ENCODE data around the gene CHMP5.

Gene CHMP5

DNA sequence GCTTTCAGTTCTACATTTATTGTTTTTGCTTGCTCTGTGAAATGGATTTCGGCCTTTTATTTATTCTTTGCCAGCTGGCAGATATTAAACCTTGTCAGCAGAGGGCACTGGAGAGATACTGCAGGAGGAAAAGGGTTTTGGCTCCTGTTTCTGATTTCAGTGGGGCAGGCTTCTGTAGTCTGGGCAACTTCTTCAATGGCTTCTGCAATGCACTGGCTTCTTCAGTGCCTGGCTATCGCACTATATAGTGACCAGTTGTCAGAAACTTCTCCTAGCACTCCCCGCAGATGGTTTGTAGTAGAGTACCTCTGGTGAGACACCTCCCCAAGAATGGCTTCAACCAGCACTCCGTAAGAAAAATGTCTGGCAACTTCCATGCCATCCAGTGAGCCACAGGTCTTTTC is 22.2 kb downstream of the CHMP5 start:
- DNase-seq (ENCODE audit: low read depth), result peak; percentile 91
- H3K4me3 ChIP-seq (ENCODE audit: low read depth, low read length), result no peak overlapping the region
- no peak for TF ChIP-seq MYC (IDR thresholded peaks at IDR 0.05; ENCODE audit: low read depth, low read length)
- TF ChIP-seq CTCF (IDR thresholded peaks at IDR 0.05; ENCODE audit: low read depth, low read length), result peak; percentile 98
- no peak for TF ChIP-seq POLR2A (IDR thresholded peaks at IDR 0.05; ENCODE audit: extremely low read depth, insufficient read length)
- TF ChIP-seq, protein P1, sequence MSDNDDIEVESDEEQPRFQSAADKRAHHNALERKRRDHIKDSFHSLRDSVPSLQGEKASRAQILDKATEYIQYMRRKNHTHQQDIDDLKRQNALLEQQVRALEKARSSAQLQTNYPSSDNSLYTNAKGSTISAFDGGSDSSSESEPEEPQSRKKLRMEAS (IDR thresholded peaks at IDR 0.05; ENCODE audit: low read depth, low read length), result peak; percentile 56

DNA sequence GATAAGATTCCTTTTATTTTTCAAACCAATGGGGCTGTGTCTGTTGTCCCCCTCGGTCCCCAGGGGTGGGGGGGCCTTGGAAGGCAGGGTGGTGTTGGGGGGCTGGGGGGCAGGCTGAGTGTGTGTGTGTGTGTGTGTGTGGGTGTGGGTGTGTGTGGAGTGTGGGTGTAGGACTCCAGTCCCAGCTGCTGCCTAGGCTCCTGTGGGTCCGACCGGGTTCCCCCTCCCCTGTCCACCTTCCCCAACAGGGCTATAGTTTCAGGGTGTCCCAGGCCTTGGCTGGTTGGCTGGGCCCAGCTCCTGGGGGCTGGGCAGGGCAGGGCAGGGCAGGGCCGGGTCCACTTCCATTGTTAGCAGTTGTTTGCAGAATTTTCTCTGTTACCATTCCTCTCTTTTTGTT is 23.4 kb downstream of the CHMP5 start:
- TF ChIP-seq, protein P1 (IDR thresholded peaks at IDR 0.05; ENCODE audit: low read depth, low read length), result no peak
- TF ChIP-seq POLR2A (IDR thresholded peaks at IDR 0.05; ENCODE audit: extremely low read depth, insufficient read length) (no peak), CTCF (IDR thresholded peaks at IDR 0.05; ENCODE audit: low read depth, low read length) (no peak), MYC (IDR thresholded peaks at IDR 0.05; ENCODE audit: low read depth, low read length) (no peak)

DNA sequence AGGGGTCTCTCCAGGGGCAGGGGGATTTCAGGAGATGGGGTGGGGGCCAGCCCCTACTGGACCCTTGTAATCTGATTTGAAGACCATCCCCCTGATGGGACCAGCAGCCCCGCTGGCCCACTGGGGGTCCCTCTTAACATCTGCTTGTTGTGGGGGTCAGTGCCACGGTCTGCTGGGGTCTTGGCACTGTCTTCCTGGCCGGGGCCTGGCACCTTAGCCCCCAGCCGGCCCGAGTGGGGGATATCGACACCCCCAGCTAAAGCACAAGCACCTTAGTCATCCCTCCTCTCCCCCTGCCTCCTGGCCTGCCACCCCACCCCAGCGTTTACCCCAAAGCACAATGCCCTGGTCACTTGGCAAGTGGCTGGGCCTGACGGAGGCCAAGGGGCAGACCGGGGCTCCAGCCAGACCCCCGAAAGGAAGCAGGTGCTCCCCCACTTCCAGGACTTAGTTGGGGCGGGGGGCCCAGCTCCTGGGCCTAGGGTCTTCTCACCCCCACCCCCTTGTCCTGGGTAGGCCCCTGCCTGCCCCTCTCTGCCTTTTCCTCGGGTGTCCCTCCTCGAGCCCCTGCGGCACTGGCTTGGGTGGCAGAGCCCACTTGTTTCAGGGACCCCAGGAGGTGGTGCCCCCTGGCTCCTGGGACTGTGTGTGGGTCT is 24.1 kb downstream of the CHMP5 start:
- TF ChIP-seq CTCF (IDR thresholded peaks at IDR 0.05; ENCODE audit: low read depth, low read length) (no peak), MYC (IDR thresholded peaks at IDR 0.05; ENCODE audit: low read depth, low read length) (no peak), POLR2A (IDR thresholded peaks at IDR 0.05; ENCODE audit: extremely low read depth, insufficient read length) (no peak)
- TF ChIP-seq, protein P1 (IDR thresholded peaks at IDR 0.05; ENCODE audit: low read depth, low read length), result no peak
- H3K4me3 ChIP-seq (ENCODE audit: low read depth, low read length), result peak overlapping the region; percentile 54
- peak; percentile 34 for DNase-seq (ENCODE audit: low read depth)

More for the DNA sequence above, 23.4 kb downstream of the CHMP5 start:
- DNase-seq (ENCODE audit: low read depth), result no peak
- no peak overlapping the region for H3K4me3 ChIP-seq (ENCODE audit: low read depth, low read length)

DNA sequence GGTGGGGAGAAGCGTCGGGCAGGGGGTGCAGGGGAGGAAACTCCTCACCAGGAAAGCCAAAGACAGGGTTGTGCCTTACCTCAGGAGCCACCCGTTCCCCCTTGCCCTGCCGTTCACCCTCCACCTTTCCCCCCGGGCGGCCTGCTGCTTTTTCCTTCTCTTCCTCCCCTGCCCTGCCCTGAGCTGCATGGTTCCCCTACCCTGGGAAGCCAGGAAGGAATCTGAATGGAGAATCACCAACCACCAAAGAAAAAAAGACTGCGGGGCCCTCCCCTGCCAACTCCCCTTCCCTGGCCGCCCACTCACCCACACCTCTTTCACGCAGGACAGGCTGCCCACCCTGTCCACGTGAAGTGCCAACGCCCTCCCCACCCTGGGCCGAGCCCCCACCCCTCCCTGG is 24.6 kb downstream of the CHMP5 start:
- H3K4me3 ChIP-seq (ENCODE audit: low read depth, low read length), result peak overlapping the region; percentile 54
- DNase-seq (ENCODE audit: low read depth), result peak; percentile 67
- TF ChIP-seq, protein P1 (IDR thresholded peaks at IDR 0.05; ENCODE audit: low read depth, low read length), result no peak

DNA sequence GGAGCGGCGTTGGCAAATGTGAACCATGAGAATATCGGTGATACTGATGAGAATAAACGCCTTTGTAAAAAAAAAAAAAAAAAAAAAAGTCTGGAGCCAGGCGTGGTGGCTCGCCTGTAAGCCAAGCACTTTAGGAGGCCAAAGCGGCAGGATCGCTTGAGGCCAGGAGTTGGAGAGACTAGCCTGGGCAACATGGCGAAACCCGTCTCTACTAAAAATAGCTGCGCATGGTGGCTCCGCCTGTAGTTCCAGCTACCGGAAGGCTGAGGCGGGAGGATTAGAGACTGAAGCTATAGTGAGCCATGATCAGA is 25.0 kb downstream of the CHMP5 start:
- peak overlapping the region; percentile 54 for H3K4me3 ChIP-seq (ENCODE audit: low read depth, low read length)
- TF ChIP-seq MYC (IDR thresholded peaks at IDR 0.05; ENCODE audit: low read depth, low read length) (no peak), POLR2A (IDR thresholded peaks at IDR 0.05; ENCODE audit: extremely low read depth, insufficient read length) (no peak), CTCF (IDR thresholded peaks at IDR 0.05; ENCODE audit: low read depth, low read length) (no peak)
- TF ChIP-seq, protein P1 (IDR thresholded peaks at IDR 0.05; ENCODE audit: low read depth, low read length), result no peak
- DNase-seq (ENCODE audit: low read depth), result no peak

DNA sequence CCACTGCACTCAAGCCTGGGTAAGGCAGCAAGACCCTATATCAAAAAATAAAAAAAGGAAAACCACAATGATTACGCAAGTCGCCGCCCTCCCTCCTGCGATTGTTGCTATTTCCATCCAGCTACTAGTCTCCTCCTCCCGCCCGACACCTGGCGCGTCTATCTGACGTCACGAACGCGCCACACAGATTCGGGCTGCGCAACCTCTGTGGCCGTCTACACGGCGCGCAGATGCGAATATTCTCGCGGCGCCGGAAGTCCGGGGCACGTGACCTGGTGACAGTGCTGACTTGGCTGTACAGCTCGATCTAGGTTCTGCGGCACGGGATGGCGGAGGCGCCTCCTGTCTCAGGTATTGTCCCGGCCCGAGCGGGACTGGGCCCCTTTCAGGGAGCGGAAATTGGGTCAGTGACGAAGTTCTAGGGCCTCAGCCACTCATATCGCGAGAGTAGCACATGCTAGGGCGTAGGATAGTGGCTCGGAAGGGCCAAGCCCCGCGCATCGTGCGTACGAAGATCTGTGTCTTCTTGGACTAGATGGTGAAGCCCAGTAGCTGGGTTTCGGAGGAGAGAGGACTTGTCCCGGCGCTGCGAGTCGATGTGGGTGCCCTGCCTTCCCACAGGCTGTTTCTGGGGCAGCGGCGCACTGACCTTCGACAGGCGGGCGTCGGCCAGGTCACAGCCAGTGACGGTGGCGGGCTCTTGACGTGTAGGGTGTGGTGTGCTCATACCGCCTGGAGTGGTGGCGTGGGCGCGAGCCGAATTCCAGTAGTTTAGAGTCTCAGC is 25.6 kb downstream of the CHMP5 start, which contains the start of gene NFX1:
Gene NFX1 (plus strand): TSS at position 270 of the 784 bp plus-strand sequence. CDS start 57 bp downstream, at position 327.
- H3K4me3 ChIP-seq (ENCODE audit: low read depth, low read length), result peak within 1 kb of the TSS; percentile 93
- TF ChIP-seq CTCF (IDR thresholded peaks at IDR 0.05; ENCODE audit: low read depth, low read length) (no peak), POLR2A (IDR thresholded peaks at IDR 0.05; ENCODE audit: extremely low read depth, insufficient read length) (peak; percentile 85), MYC (IDR thresholded peaks at IDR 0.05; ENCODE audit: low read depth, low read length) (peak; percentile 99)
- TF ChIP-seq, protein P1 (IDR thresholded peaks at IDR 0.05; ENCODE audit: low read depth, low read length), result peak; percentile 99
- peak; percentile 100 for DNase-seq (ENCODE audit: low read depth)

Data from NB4 (cell line).